A549 (cell line): Measurements from ENCODE around the gene IL19. TPM values are rescaled to one million over a fixed set of nuclear protein-coding genes. Genes with fewer than 3 reads are reported as not detected.

Source experiments
- ATAC-seq, 2 experiments: fragments of 200-7000 bp in 1 of 2; fragments of >200 bp in 1 of 2; cut with Nextera tagmentation in 1 of 2; cut with Tn5 transposase in 1 of 2; 3 replicates each; pipeline versions ENCODE4 v1.8.0 to v1.9.1; 2018 to 2020; ENCODE audit warnings: mild to moderate bottlenecking in 1 of 2, moderate library complexity in 1 of 2
- CTCF ChIA-PET: fragments of 300-600 bp; sonication (Branson Sonifier 250); formaldehyde crosslinking; extraction: SDS; loops from one replicate; lab custom pipeline; 2021; ENCODE audit warnings: antibody characterized with exemption, inconsistent platforms; lab: Yijun Ruan, JAX
- POLR2A ChIA-PET: fragments of 350-600 bp; formaldehyde crosslinking; extraction: SDS; loops from one replicate; lab custom pipeline; 2021; ENCODE audit warnings: antibody characterized with exemption, inconsistent platforms; lab: Yijun Ruan, JAX
- DNase-seq, 2 experiments: peaks; one replicate each; pipeline versions ENCODE4 v3.0.0 to v3.0.0-alpha.2; 2011 to 2016; ENCODE audit warnings: low read depth in 1 of 2, low spot score in 1 of 2
- FAIRE-seq: peaks from 2 replicates; lab custom pipeline; 2011; peaks lifted over from hg19 to GRCh38; lab: Jason Lieb, UNC
- H3K27ac ChIP-seq, 2 experiments: fragments of >200 bp; sonication (Bioruptor Twin); formaldehyde crosslinking; 3 replicates each; pipeline ENCODE4 v1.5.1; 2016 to 2017
- H3K4me1 ChIP-seq: fragments of >200 bp; sonication (Bioruptor Twin); formaldehyde crosslinking; 3 replicates; pipeline ENCODE4 v1.6.1; 2016
- H3K4me2 ChIP-seq: fragments of >200 bp; sonication (Bioruptor Twin); formaldehyde crosslinking; 3 replicates; pipeline ENCODE4 v1.6.1; 2016
- H3K4me3 ChIP-seq: fragments of >200 bp; sonication (Bioruptor Twin); formaldehyde crosslinking; 3 replicates; pipeline ENCODE4 v1.5.1; 2016
- H3K9me3 ChIP-seq: fragments of >200 bp; sonication (Bioruptor Twin); formaldehyde crosslinking; 3 replicates; pipeline ENCODE4 v1.6.1; 2016
- BHLHE40 ChIP-seq: IDR thresholded peaks from 2 replicates; pipeline ENCODE4 v1.6.1; 2012; ENCODE audit warnings: low read depth, low read length, inconsistent platforms
- CBX8 ChIP-seq: fragments of 200-600 bp; sonication (generic); IDR thresholded peaks from 2 replicates; pipeline ENCODE4 v1.6.1; 2016
- CEBPB ChIP-seq, 2 experiments: fragments of >200 bp in 1 of 2; sonication (Bioruptor Twin) in 1 of 2; formaldehyde crosslinking in 1 of 2; IDR thresholded peaks; 2 replicates each; pipeline ENCODE4 v1.6.1; 2012 to 2016
- CHD4 ChIP-seq: fragments of 200-600 bp; sonication (generic); IDR thresholded peaks from 2 replicates; pipeline ENCODE4 v1.6.1; 2016; ENCODE audit warnings: antibody characterized with exemption, mild to moderate bottlenecking, borderline replicate concordance
- FOSB ChIP-seq: fragments of 250-450 bp; sonication (Bioruptor Pico); IDR thresholded peaks from 2 replicates; pipeline ENCODE4 v1.5.0; 2020; ENCODE audit warnings: mild to moderate bottlenecking, moderate library complexity
- FOSL2 ChIP-seq, 2 experiments: fragments of 450-650 bp in 1 of 2; fragments of >200 bp in 1 of 2; sonication (Bioruptor Twin) in 1 of 2; formaldehyde crosslinking; IDR thresholded peaks; 2 replicates each; pipeline versions ENCODE4 v1.5.0 to v1.6.1; 2016 to 2020; ENCODE audit warnings: mild to moderate bottlenecking in 1 of 2, moderate library complexity in 1 of 2
- FOXS1 ChIP-seq: fragments of 250-450 bp; sonication (Bioruptor Pico); IDR thresholded peaks from 2 replicates; pipeline ENCODE4 v1.5.0; 2020; ENCODE audit warnings: mild to moderate bottlenecking, moderate library complexity
- HOXB13 ChIP-seq: fragments of 250-450 bp; sonication (Bioruptor Pico); IDR thresholded peaks from 2 replicates; pipeline ENCODE4 v1.5.0; 2020; ENCODE audit warnings: low read depth, mild to moderate bottlenecking, moderate library complexity
- JUNB ChIP-seq: fragments of >200 bp; sonication (Bioruptor Twin); formaldehyde crosslinking; IDR thresholded peaks from 2 replicates; pipeline ENCODE4 v1.6.1; 2016
- KDM1A ChIP-seq: fragments of 200-600 bp; sonication (generic); IDR thresholded peaks from 2 replicates; pipeline ENCODE4 v1.6.1; 2016; ENCODE audit warnings: low read depth, mild to moderate bottlenecking
- KDM5A ChIP-seq: fragments of 200-600 bp; sonication (generic); IDR thresholded peaks from 2 replicates; pipeline ENCODE4 v1.6.1; 2016; ENCODE audit warnings: antibody characterized with exemption, mild to moderate bottlenecking
- NFE2L2 ChIP-seq: fragments of 150-350 bp; conservative IDR thresholded peaks from 2 replicates; pipeline ENCODE4 v1.6.1; 2014; ENCODE audit warnings: low read length
- POLR2A ChIP-seq: IDR thresholded peaks from 2 replicates; pipeline ENCODE4 v1.6.1; 2012; ENCODE audit warnings: mild to moderate bottlenecking, low read length
- RAD21 ChIP-seq, 2 experiments: fragments of >200 bp in 1 of 2; sonication (Bioruptor Twin) in 1 of 2; formaldehyde crosslinking in 1 of 2; IDR thresholded peaks in 1 of 2; conservative IDR thresholded peaks in 1 of 2; 2 replicates in 1 of 2; 3 replicates in 1 of 2; pipeline ENCODE4 v1.6.1; 2012 to 2018; ENCODE audit warnings: inconsistent platforms in 1 of 2
- RFX5 ChIP-seq: fragments of 450-650 bp; IDR thresholded peaks from 2 replicates; pipeline ENCODE4 v1.7.1; 2014; ENCODE audit warnings: antibody characterized with exemption, mild to moderate bottlenecking, moderate library complexity
- RNF2 ChIP-seq: fragments of 200-600 bp; sonication (generic); IDR thresholded peaks from 2 replicates; pipeline ENCODE4 v1.6.1; 2016; ENCODE audit warnings: low read depth, mild to moderate bottlenecking, antibody characterized with exemption, moderate library complexity, borderline replicate concordance
- SMC3 ChIP-seq: fragments of >200 bp; sonication (Bioruptor Twin); formaldehyde crosslinking; IDR thresholded peaks from 3 replicates; pipeline ENCODE4 v1.6.1; 2018; ENCODE audit warnings: inconsistent platforms
- TP53 ChIP-seq: fragments of 250-450 bp; sonication (Bioruptor Pico); IDR thresholded peaks from 2 replicates; pipeline ENCODE4 v1.5.0; 2021; ENCODE audit warnings: mild to moderate bottlenecking, moderate library complexity
- ZNF302 ChIP-seq: fragments of 250-450 bp; sonication (Bioruptor Pico); IDR thresholded peaks from 2 replicates; pipeline ENCODE4 v1.9.0; 2021; ENCODE audit warnings: inconsistent platforms, mild to moderate bottlenecking, moderate library complexity
- WGBS: methylation state at CpG from one replicate; pipeline ENCODE4 v1.1.6; 2017; ENCODE audit errors: missing lambda C conversion rate; 5-methylcytosine and 5-hydroxymethylcytosine counted together
- polyA plus RNA-seq, 4 experiments: library from polyadenylated mRNA; depleted of rRNA in 3 of 4; stranded (reverse); fragments of >200 nt; fragmentation: RNase III in 1 of 4; extraction: RNeasy Plus Mini Kit Qiagen cat#74134 plus additional on column Dnase treatment in 1 of 4; gene quantifications; 2 replicates in 3 of 4; 3 replicates in 1 of 4; pipeline ENCODE4 v1.2.3, GENCODE V29; 2011 to 2017
- TF ChIP-seq, protein P1 (sequence below): fragments of >200 bp; sonication (Bioruptor Twin); formaldehyde crosslinking; IDR thresholded peaks from 3 replicates; pipeline ENCODE4 v1.6.1; 2016
- TF ChIP-seq, protein P2 (sequence below): fragments of 250-450 bp; sonication (Bioruptor Pico); IDR thresholded peaks from 2 replicates; pipeline ENCODE4 v1.5.0; 2020; ENCODE audit warnings: low read depth, mild to moderate bottlenecking, moderate library complexity
- TF ChIP-seq, protein P3 (sequence below): IDR thresholded peaks from 2 replicates; pipeline ENCODE4 v1.6.1; 2012; ENCODE audit warnings: low read depth, borderline replicate concordance
- TF ChIP-seq, protein P4 (sequence below): fragments of 200-600 bp; sonication (generic); IDR thresholded peaks from 2 replicates; pipeline ENCODE4 v1.6.1; 2016; ENCODE audit warnings: antibody characterized with exemption, mild to moderate bottlenecking, moderate library complexity
- TF ChIP-seq, protein P5 (sequence below): fragments of 150-350 bp; IDR thresholded peaks from 2 replicates; pipeline ENCODE4 v1.6.1; 2014; ENCODE audit warnings: low read depth, mild to moderate bottlenecking, low read length

Gene IL19
- polyA plus RNA-seq, 2 of the 4 experiments (the other 2 are of a cell fraction): not detected

DNA sequence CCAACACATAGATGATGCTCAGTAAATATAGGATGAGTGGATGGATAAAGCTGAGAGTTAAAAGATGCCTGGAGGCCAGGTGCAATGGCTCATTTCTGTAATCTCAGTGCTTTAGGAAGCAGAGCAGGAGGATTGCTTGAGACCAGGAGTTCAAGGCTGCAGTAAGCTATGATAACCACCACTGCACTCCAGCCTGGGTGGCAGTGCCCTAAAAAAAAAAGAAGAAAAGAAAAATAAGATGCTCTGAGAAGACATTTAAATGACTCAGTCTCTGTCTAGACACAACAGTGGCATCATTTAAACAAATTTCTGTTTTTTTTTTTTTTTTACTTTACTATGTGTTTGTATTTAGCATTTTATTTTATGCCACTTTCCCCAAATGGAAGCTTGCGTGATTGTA lies 25.3 kb upstream of the IL19 start:
- H3K4me3 ChIP-seq: no peak overlapping the region
- ChIA-PET POLR2A (no interaction called here), CTCF (interaction anchor here (0.6 to 4.1 kb wide), 9 partner anchors 11 to 237 kb away, joined by 3 to 23 read pairs (median 4); no protein-coding TSS in a partner anchor)
- WGBS: 92% methylated on average over 1 of the region's 1 CpG
- FAIRE-seq (no peak), DNase-seq (no peak), ATAC-seq (no peak; a peak in 1 of 6 replicates)
- H3K4me1 ChIP-seq: no peaks in the 10 kb centered on the region
- no peak overlapping the region for H3K27ac ChIP-seq
- TF ChIP-seq FOXS1 (CRISPR knock-in tag) (no peak), FOSL2 (IDR thresholded peaks at IDR 0.05) (no peak), FOSL2 (CRISPR knock-in tag; IDR thresholded peaks at IDR 0.05) (no peak), KDM1A (no peak), CBX8 (no peak), HOXB13 (CRISPR knock-in tag) (no peak), KDM5A (no peak), TP53 (CRISPR knock-in tag) (no peak), POLR2A (no peak), RFX5 (no peak), SMC3 (no peak)
- TF ChIP-seq, protein P1, sequence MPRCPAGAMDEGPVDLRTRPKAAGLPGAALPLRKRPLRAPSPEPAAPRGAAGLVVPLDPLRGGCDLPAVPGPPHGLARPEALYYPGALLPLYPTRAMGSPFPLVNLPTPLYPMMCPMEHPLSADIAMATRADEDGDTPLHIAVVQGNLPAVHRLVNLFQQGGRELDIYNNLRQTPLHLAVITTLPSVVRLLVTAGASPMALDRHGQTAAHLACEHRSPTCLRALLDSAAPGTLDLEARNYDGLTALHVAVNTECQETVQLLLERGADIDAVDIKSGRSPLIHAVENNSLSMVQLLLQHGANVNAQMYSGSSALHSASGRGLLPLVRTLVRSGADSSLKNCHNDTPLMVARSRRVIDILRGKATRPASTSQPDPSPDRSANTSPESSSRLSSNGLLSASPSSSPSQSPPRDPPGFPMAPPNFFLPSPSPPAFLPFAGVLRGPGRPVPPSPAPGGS: no peak
- TF ChIP-seq, protein P2, sequence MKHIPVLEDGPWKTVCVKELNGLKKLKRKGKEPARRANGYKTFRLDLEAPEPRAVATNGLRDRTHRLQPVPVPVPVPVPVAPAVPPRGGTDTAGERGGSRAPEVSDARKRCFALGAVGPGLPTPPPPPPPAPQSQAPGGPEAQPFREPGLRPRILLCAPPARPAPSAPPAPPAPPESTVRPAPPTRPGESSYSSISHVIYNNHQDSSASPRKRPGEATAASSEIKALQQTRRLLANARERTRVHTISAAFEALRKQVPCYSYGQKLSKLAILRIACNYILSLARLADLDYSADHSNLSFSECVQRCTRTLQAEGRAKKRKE: no peak
- no peaks in the 10 kb centered on the region for H3K9me3 ChIP-seq
- H3K4me2 ChIP-seq: no peak overlapping the region

DNA sequence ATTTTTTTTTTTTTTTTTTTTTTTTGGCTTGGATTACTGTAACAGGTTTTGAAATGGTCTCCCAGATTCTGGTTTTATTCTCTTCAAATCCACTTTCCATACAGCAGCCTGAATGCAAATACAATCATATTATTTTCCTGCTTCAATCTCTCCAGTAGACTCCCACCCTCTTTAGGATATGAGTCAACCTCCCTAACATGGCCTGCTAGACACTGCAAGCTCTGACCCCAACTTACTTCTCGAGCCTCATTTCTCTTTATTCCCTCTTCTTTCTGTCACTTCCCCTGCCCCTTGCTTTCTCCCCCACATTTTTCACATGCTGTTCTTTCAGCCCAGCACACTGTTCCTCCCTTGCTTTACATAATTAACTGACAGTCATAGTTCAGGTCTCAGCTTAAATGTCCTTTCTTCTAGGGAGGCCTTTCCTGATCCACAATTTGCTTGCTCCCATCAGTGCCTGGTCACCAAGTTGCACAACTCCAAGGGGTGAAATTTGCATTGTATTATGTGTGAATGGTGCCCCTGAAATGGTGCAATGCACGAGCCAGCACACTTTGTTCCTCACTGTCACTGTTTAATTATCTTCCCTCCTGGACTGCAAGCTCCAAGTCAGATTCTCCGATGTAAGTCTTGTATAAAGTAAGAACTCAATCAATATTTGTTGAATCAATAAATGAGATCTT lies 22.1 kb upstream of the IL19 start:
- no peak for DNase-seq
- no peak for ATAC-seq
- POLR2A ChIA-PET: no interaction called here
- Histone ChIP-seq H3K4me2 (no peak overlapping the region), H3K9me3 (no peaks in the 10 kb centered on the region), H3K4me3 (no peak overlapping the region), H3K4me1 (no peaks in the 10 kb centered on the region), H3K27ac (no peak overlapping the region; a peak in 1 of 6 replicates)
- FAIRE-seq: no peak
- CTCF ChIA-PET: interaction anchor here (0.6 to 1.8 kb wide), 9 partner anchors 8 to 164 kb away, joined by 3 to 7 read pairs (median 3); no protein-coding TSS in a partner anchor
- WGBS: 59% methylated on average over 3 of the region's 3 CpGs
- TF ChIP-seq POLR2A (no peak), NFE2L2 (no peak), FOSB (CRISPR knock-in tag) (no peak), RAD21 (conservative IDR thresholded peaks at IDR 0.05 in 1 of 2, IDR thresholded peaks at IDR 0.05 in 1 of 2) (no peak), SMC3 (no peak), RNF2 (no peak), BHLHE40 (no peak), JUNB (no peak), CEBPB (IDR thresholded peaks at IDR 0.05) (no peak), CHD4 (no peak), ZNF302 (CRISPR knock-in tag) (no peak), HOXB13 (CRISPR knock-in tag) (no peak)
- TF ChIP-seq, protein P3, sequence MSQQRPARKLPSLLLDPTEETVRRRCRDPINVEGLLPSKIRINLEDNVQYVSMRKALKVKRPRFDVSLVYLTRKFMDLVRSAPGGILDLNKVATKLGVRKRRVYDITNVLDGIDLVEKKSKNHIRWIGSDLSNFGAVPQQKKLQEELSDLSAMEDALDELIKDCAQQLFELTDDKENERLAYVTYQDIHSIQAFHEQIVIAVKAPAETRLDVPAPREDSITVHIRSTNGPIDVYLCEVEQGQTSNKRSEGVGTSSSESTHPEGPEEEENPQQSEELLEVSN: no peak
- TF ChIP-seq, protein P4, sequence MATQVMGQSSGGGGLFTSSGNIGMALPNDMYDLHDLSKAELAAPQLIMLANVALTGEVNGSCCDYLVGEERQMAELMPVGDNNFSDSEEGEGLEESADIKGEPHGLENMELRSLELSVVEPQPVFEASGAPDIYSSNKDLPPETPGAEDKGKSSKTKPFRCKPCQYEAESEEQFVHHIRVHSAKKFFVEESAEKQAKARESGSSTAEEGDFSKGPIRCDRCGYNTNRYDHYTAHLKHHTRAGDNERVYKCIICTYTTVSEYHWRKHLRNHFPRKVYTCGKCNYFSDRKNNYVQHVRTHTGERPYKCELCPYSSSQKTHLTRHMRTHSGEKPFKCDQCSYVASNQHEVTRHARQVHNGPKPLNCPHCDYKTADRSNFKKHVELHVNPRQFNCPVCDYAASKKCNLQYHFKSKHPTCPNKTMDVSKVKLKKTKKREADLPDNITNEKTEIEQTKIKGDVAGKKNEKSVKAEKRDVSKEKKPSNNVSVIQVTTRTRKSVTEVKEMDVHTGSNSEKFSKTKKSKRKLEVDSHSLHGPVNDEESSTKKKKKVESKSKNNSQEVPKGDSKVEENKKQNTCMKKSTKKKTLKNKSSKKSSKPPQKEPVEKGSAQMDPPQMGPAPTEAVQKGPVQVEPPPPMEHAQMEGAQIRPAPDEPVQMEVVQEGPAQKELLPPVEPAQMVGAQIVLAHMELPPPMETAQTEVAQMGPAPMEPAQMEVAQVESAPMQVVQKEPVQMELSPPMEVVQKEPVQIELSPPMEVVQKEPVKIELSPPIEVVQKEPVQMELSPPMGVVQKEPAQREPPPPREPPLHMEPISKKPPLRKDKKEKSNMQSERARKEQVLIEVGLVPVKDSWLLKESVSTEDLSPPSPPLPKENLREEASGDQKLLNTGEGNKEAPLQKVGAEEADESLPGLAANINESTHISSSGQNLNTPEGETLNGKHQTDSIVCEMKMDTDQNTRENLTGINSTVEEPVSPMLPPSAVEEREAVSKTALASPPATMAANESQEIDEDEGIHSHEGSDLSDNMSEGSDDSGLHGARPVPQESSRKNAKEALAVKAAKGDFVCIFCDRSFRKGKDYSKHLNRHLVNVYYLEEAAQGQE: no peak
- TF ChIP-seq, protein P5, sequence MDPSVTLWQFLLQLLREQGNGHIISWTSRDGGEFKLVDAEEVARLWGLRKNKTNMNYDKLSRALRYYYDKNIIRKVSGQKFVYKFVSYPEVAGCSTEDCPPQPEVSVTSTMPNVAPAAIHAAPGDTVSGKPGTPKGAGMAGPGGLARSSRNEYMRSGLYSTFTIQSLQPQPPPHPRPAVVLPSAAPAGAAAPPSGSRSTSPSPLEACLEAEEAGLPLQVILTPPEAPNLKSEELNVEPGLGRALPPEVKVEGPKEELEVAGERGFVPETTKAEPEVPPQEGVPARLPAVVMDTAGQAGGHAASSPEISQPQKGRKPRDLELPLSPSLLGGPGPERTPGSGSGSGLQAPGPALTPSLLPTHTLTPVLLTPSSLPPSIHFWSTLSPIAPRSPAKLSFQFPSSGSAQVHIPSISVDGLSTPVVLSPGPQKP: no peak
- TF ChIP-seq, all 56 proteins: peak for 0
